Fibroblast of skin of right biceps (primary cell): ENCODE data around the gene IL16.
"Not testable (repeated sequence)": the region's sequence is repeated elsewhere in the genome, so short reads cannot be mapped to it uniquely, and the experiment has no call there.

Experiments
- DNase-seq: peaks from one replicate; pipeline ENCODE4 v3.0.0-alpha.2; 2013

IL16 gene

DNA sequence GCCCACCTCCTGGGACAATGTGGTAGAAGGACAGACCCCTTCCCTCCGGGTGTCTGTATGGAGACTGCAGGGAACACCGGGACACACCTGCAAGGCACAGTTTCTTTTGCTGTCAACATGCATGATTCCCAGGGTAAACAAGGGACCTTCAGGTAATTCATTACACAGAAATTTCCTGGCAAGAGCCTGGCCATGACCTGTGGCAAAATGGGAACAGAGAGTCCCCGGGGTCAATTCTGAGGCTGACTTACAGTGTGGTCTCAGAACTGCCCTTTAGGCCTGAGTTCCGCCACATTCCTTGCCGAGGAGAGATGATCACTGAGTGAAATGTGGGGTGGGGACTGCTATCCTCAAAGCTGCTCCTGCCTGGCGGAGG, 121.0 kb downstream of the IL16 start:
- no peak for DNase-seq

DNA sequence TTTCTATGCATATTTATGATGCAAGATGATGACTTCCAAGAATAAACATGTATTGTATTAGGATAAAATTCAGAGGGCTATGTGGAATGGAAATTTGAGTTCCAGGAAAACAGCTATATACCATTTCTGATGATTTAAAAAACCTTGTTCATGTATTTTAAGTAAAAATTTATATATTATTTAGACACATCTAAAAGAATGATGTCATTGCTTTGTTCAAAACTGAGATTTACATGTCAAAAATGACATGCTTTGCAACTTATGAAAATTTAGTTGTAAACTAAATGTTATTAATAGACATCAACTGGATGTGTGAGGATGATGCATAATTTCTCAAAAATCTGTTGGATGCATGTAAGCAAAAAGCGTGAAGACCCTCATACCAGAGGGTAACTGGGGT, 125.0 kb downstream of the IL16 start:
- no peak for DNase-seq

DNA sequence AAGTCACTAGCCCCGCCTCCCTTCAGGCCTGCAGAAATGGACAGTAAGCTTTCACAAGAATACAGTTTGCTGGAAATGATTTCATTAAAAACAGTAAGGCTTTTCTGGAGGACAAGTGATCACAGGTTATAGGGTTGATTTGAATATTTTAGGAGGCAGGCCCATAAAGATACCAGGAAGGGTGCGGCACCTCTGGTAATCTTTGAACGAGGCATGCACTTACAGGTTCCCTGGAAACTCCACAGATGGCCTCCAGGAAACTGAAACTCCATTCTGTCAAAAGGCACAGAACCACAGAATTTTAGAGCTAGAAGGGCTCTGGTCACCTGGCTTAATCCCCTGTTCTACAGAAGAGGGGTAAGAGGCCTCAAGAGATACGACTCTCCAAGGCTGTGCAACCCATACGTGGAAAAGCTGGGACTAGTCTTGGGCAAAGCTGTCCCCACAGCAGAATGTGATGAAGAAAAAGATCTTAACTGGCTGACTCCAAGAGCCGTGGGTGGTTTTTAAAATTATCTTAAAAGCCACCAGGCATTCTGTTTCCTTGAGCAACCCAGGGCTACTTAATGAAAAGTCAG, 126.1 kb downstream of the IL16 start:
- no peak for DNase-seq

DNA sequence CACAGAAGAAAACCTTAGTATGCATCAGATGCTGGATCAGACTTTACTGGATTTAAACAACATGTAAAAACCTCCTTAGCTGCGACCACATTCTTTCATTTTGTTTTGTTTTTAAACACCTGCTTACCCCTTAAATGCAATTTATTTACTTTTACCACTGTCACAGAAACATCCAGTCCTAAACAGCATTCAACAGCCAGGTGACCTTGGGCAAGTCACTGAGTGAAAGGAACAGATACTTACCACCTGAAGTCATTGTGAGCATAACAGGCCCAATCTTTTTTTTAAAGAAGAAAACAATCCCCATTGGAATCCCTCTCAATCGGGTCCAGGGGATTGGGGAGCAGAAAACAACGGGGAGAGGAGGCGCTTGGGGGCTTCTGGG, 126.9 kb downstream of the IL16 start:
- DNase-seq = no peak

DNA sequence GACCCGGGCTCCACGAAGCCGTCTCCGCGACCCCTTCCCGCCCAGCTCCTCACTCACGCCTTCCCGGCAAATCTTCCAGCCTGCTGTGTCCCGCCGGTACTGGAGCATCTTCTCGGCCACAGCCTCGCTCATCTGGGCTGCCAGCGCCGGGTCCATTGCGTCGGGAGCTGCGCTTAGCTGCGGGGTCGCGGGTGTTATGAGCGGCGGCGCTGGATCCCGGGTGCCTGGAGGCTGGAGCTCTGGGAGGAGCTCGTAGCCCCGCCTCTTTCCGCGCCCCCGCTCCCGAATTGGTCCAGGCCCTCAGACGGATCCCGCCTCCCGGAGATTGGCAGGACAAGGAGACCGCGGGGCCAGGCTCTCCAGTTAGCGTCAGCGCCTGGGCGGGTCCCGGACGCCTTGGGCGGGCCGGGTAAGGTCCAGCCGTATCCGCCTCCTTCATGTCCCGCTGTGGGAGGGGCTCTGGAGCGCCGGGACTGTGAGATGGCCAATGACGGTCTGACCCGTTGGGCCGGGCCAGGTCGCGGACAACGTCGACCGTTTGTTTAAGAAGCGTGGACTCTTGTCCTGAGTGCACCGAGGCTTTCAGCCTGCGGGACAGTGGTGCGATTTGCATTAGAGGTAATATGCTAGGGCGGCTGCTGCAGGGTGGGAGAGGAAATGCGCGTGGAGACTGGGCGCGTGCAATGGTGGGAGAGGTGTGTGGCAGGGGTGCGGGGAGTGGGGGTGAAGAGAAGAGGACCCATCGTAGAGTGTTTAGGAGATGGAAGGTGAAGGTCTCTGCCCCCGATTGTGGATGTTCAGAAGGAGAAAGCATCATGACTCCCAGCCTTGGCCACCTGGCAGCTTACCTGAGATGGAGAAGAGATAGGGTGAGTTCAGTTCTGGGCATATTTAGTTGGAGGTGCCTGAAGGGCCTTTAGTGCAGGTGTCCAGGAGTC, 127.5 kb downstream of the IL16 start, which contains the start of gene STARD5:
STARD5 (minus strand) TSS at position 198 of the 938 bp plus-strand sequence; CDS start at position 156, 42 bp downstream.
- peak; percentile 97 for DNase-seq

DNA sequence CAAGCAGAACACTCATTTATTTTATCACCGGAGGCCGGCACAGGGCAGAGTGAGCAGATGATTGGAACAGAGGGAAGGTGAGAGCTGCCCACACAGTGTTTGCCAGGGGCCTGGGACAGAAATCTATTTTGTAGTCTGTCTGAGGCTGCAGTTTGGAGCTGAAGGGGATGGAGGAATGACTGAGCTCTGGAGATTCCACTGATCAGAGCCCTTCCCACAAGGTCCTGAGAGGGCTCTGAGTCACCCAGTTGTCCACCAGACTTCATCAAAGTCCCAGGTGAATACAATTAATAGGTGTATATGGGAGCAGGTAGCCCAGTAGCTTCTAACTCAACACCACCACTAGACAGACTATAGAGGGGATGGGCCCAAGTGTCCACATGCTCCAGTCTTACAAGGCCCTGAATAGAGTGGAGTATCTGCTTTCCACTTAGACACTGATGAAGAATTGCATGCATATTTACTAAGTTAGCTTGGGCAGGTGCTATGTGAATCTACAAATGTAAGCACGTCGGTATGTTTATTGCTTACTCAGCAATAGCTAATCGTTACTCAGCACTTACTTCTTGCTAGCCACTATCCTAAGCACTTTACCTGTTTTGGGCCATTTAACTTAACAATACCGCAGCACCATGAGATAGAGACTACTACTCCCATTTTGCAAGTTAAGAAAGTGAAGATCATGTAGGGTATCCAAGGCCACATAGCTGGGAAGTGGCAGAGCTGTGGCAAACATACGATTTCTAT, 130.0 kb downstream of the IL16 start:
- DNase-seq = no peak

DNA sequence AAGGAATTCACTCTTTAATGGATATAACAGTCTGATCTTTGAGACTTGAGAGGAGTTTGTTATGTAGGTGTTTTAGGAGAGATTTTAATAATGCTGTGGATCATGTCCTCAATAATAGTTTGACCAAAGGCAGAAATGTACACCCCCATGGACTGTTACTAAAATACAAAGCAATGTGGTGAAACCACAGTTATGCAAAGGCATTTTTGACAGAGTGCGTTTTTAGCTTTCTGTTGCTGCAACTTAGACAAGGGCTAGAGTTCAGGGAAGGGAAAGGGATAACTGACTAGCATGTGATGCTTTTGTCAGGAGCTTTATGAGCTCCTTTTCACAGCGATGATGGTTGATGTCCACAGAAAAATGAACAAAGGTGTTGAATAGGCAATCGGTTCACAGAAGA, 130.8 kb downstream of the IL16 start:
- peak; percentile 92 for DNase-seq

DNA sequence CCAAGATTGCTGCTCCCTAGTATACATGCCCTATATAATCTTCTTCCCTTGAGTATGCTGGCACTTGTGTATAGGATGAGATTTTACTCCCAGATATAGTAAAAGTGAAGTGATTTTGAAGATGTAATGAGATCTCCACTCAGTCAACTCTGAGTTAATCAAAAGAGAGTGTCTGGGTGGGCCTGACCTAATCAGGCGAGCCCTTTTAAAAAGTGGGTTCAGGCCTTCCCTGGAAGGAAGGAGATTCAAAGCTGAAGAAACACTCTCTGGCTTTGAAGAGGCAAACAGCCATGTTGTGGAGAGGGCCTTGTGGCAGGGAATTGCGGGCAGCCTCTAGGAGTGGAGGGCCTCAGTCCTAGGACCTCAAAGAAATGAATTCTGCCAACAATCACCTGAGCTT, 132.8 kb downstream of the IL16 start:
- DNase-seq = no peak

DNA sequence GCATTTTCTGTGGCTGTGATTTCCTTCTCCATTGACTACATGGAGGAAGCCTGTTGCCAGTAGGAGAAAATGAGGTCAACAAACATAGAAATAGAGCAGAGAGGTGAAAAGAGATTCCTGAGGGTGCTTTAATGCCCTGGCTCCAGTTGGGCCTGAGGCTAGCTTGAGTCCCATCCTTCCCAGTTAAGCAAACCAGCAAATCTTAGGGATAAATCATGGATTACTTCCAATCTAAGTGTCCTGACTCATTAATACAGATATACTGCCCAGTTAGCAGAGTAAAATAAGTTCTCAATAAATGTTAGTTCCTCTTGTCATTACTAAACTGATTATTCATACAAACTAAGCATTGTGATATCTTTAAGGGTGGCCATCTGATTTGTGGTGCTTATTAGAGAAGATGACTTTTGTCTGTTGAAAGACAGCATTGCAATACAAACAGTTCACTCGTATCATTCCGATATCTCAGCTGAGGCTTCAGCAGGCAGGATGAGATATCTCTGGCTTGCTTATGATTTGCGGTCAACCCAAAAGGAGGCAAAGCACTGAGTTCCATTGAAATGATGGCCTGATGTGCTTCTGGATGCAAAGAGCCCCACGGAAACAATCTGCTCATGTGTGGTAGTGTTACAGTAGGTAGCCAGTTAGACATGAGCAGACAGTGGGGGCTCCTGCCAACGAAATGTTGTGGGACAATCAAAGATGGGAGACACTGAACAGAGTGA, 133.8 kb downstream of the IL16 start:
- no peak for DNase-seq

DNA sequence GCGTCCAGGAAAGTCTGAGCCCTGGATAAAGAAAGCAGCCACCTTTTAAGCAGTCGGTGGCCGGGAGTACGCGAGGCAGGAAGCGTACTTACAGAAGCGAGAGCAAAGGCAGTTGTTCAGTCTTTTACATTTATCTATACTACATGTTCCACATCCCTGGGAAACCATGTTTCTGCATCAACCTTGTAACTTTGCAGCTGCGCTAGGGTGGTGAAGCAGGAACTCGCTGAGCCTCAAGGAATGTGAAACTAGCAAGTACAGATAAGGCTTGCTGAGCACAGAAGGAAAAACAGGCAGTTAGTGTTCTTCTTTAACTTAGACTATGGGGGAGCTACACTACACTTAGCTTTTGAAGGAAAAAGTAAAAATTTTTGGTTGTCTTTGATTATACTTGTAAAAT, 134.5 kb downstream of the IL16 start:
- not testable (repeated sequence) for DNase-seq

DNA sequence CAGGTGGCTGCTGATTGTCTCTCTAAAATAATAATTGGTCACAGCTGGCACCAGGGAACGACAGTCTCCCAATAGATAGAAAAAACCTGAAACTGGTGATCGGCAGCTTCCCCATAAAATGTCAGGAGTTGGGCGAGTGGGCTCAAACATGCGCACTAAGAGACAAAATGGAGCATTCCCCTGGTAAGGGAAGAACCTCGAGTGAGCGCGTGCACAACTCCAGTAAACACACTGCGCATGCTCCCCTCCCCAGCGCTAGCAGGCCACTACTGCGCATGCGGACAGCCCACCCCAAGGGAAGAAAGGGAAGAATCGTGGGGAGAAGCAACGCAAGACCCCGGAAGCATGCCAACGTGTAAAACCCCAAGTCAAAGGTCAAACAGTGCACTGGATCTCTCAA, 134.9 kb downstream of the IL16 start:
- DNase-seq = no peak

DNA sequence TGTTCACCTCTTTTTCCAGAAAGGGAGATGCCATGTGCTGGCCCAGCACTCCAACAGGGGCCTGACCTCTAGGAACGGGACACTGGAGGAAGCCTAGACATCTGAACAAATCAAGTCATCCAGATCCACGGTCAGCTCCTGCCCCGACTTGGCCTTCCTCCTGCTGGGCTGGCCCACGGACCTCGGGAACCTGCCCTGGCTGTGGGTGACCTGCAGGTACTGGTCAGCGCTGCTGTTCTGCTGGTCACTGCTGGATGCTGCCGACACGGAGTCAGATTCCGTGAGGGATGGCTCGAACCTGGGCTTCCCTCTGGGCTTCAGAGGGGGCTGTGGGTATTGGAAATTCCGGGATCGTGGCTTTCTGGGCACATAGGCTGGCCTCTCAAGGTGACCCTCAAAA, 135.6 kb downstream of the IL16 start:
- no peak for DNase-seq

DNA sequence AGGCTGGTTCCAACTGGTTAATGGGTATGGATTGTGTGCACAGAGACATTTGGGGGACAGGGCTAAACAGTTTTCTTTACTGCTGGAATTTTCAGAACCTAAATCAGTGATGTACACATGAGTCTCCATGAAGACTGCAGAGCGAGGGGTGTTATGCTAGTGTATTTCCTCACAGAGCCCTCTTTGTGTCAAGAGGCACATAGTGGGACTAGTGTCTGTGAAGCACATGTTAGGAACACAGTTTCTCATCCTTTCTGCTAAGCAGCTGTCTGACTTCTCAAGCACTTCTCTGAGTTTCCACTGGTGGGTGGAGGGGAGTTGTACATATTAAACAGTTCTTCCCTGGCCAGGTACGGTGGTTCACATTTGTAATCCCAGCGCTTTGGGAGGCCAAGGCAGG, 136.7 kb downstream of the IL16 start:
- DNase-seq = no peak

DNA sequence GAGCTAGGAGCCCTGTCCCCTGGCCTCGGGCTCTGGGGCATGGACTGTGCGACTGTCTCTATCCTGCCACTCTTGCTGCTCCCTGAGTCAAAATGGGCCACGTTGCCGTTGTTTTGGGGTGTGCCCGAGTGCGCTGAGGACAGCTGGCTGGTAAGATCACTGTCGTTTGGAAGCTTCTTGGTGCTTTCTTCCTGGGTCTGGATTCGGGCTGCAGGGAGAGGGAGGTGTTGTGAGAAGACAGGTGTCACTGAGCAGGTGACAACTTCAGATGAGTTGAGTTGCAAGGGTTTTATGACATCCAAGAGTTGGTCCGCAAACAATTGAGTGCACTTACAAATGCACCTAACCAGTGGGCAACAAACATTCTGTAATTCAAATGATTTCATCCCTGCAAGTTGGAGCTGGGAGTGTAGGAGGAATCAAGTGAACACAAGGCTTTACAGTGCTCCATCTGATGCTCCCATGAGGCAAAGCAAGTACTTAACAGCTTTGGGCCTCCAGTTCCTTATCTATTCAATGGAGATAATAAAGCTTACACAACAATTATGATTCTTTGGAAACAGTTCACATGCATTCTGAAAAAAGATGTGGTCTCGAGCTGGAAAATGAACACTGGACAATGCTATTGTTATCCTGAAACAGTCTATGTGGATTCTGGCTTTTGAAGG, 138.2 kb downstream of the IL16 start:
- no peak for DNase-seq

DNA sequence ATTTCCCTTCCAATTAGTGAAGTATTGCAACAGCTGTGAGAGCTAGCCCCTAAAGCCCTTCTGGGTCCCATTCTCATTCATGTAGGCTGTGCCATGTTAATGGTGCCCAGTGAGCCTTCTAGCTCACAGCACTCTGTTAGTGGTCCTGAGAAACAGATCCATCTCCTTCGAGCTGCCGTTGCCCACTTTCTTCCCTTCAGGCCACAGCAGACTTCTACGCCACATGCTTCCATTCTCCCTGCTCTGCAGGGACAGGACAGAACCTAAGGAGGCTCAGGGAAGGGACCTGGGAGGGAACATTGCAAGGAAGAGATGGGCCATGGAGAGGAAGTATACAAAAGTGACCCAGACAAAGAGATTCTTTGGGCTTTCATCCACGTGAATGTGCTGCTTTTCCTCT, 139.0 kb downstream of the IL16 start:
- no peak for DNase-seq

DNA sequence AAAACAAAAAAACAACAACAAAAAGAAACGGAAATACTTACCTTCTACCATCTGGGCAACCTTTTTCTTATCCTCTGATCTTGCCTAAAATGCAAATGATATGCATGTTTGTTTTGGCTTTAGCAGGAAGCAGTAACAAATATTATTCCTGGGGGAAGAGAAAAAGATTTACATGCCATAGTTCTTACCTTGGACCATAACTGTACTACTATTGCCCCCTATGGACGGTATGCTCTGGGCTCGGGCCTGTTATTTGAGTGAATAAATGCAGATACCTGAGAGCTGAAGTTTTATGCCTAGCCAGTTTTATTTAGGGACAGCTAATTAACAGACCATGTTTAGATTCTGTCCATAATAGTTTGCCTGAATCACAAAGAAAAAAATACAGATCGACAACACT, 139.9 kb downstream of the IL16 start:
- peak; percentile 54 for DNase-seq

DNA sequence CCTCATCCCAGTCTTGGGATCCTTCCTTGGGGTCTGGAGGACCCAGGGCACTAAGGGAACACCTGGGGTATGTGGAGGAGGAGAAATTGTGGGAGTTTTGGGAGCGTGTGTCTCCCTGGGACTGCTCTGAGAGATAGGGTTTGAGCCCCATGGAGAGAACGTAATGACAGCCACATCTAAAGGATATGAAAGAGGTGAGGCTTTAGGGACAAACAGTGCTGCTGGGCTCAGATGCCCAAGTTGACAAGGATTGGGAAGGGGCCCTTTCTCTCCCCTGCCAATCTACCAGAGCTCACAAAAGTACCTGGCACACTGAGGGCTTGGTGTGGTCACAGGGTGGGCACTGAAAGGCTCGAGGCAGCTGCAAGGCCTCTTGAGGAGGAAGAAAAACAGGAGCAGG, 140.6 kb downstream of the IL16 start:
- no peak for DNase-seq

DNA sequence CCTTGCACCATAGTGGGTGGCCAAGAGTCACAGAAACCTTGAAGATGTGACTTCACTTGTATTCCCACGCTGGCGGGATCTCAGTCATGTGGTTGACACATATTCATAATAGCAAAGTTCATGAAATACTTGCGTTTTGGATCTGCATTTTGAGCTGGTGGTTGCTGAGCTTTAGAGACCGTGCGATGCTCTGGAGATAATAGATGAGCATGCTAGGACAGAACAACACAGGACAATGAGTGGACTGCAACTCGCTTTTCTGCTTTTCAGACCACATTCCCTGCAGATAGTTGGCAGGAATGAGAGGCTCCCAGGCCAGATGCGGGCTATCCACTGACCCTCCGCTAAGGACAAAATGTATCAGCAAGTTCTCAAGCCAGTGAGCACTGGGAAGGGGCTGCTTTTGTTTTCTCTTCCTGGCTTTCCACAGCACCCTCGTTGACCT, 141.1 kb downstream of the IL16 start:
- DNase-seq = peak; percentile 22

DNA sequence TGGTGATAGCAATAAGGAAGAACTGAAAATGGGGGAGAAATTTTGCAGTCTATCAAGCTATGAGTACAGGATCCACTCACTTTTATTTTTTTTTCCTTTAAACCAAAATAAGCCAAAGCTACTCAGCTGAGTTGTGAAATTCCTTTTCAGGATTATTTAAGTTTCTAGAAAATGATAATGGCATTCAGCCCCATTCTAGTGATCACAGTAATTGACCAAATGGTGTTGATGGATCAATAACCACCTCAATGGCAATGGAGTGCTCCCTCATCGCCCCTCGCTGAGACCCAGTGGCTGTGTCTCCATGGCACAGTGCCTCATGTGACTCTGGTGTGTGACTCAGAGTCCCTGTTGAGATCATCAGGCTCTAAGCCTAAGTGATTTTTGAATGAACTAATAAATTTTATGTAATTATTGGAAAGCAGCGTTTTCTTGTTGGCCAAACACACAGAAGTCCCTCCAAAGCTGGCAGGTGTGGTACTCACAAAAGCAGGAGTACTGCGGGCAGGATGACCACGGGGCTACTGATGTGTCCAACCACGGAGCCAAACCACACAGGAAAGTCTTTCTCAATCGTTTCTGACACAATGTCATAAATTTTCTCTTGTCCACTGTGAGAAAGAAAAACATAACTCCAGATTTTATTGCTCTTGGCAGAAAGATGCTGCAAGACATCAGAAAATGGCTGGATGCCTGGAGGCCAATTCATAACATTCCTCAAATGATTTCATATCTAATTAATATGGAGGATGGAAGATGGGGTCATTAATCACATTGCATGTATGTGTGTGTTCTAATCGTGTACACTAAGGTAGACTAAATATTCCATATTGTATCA, 141.7 kb downstream of the IL16 start:
- peak; percentile 97 for DNase-seq

DNA sequence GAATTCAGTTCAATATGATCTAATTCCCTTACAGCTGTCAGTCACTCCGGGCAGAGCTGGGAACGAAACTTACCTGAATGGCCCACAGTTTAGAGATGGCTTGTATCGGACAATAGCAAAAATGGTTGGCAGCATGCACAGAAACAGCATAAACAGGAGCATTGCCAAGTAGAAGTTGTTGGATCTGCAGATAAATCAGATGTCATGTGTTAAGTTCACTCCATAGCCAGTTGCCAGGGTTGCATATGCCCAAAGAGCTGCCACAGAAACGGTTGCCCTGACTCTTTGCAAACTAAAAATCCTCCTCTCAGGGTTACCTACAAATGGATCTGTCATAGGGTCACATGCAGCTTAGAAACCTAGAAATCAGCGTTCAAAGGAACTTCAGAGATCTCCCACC, 142.6 kb downstream of the IL16 start:
- DNase-seq = no peak

DNA sequence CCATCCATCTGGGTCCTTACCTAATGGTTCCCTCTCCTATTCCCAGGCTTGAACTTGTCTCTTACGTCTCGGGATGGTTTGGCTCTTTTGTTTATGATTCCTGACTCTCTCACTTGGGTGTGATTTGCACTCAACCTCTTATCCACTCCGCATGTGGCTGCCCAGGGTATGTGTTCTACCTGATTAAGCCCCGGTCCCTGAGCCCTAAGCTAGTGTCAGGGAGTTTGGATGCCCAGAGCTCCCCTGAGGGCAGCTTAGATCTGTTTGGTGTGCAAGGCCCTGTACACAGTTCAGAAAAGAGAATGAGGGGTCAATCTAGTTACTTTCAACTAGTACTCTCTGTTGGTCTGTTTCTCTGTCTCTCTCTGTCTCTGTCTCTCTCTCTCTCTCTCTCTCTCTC, 143.2 kb downstream of the IL16 start:
- DNase-seq = no peak

DNA sequence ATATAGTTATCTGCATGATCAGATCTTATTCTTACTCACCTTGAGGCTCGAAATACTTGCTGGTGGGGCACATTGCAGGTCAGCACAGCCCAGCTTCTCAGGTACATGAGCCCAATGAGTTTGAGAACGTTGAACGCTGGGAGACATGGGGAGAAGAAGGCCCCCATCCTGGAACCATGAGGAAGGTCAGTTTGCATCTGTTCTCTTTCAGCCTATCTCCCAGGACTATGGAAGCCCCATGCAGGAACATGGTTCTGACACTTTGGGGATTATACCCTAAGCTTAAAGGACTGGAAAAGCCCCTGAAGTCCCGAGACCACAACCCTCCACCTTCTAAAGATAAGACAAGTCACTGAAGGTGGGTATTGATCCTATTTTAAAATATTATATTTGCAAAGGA, 144.7 kb downstream of the IL16 start:
- DNase-seq = no peak
